MM.1S (cell line): Measurements from ENCODE around the gene MMP13.

Experiments
- DNase-seq: peaks from one replicate; pipeline ENCODE4 v3.0.0-alpha.2; 2015
- H2AFZ ChIP-seq: fragments of 300-600 bp; sonication (generic); 2 replicates; pipeline ENCODE4 v1.6.0; 2016; ENCODE audit warnings: antibody characterized with exemption, low read length
- H3F3A ChIP-seq: fragments of 300-600 bp; sonication (generic); 2 replicates; pipeline ENCODE4 v1.6.1; 2016; ENCODE audit warnings: mild to moderate bottlenecking, antibody characterized with exemption, low read length, moderate library complexity, mixed read lengths; ENCODE audit not compliant: insufficient read depth
- H3K27ac ChIP-seq: fragments of 300-600 bp; sonication (generic); 2 replicates; pipeline ENCODE4 v1.5.1; 2016; ENCODE audit warnings: mild to moderate bottlenecking, low read length
- H3K27me3 ChIP-seq: fragments of 300-600 bp; sonication (generic); replicated peaks from 2 replicates; pipeline ENCODE4 v1.6.0; 2016; ENCODE audit warnings: low read length; ENCODE audit not compliant: insufficient read depth
- H3K36me3 ChIP-seq: fragments of 300-600 bp; sonication (generic); replicated peaks from 2 replicates; pipeline ENCODE4 v1.6.1; 2016; ENCODE audit warnings: mild to moderate bottlenecking, low read length, mixed read lengths; ENCODE audit not compliant: insufficient read depth
- H3K4me1 ChIP-seq: fragments of 300-600 bp; sonication (generic); 2 replicates; pipeline ENCODE4 v1.6.1; 2016; ENCODE audit warnings: low read length, mixed read lengths
- H3K4me2 ChIP-seq: fragments of 300-600 bp; sonication (generic); 2 replicates; pipeline ENCODE4 v1.6.0; 2016; ENCODE audit warnings: low read depth, low read length
- H3K4me3 ChIP-seq: fragments of 300-600 bp; sonication (generic); 2 replicates; pipeline ENCODE4 v1.5.1; 2016; ENCODE audit warnings: low read length, mixed read lengths
- H3K79me2 ChIP-seq: fragments of 300-600 bp; sonication (generic); 2 replicates; pipeline ENCODE4 v1.6.1; 2016; ENCODE audit warnings: mixed run types, low read length, mixed read lengths
- H3K9ac ChIP-seq: fragments of 300-600 bp; sonication (generic); 2 replicates; pipeline ENCODE4 v1.6.1; 2016; ENCODE audit warnings: low read length, mixed read lengths
- H3K9me2 ChIP-seq: fragments of 300-600 bp; sonication (generic); replicated peaks from 2 replicates; pipeline ENCODE4 v1.6.1; 2016; ENCODE audit warnings: mild to moderate bottlenecking, low read length, mixed read lengths; ENCODE audit not compliant: insufficient read depth
- H3K9me3 ChIP-seq: fragments of 300-600 bp; sonication (generic); replicated peaks from 2 replicates; pipeline ENCODE4 v1.6.1; 2016; ENCODE audit warnings: mild to moderate bottlenecking, low read length, mixed read lengths; ENCODE audit not compliant: insufficient read depth
- H4K20me1 ChIP-seq: fragments of 300-600 bp; sonication (generic); 2 replicates; pipeline ENCODE4 v1.6.1; 2016; ENCODE audit warnings: mild to moderate bottlenecking, low read length, moderate library complexity, mixed read lengths; ENCODE audit not compliant: insufficient read depth
- CTCF ChIP-seq: fragments of 300-600 bp; sonication (generic); IDR thresholded peaks from 2 replicates; pipeline ENCODE4 v1.5.1; 2016; ENCODE audit warnings: antibody characterized with exemption, low read length, mixed read lengths
- EZH2 ChIP-seq: fragments of 300-600 bp; sonication (generic); optimal IDR thresholded peaks from 2 replicates; pipeline ENCODE3; 2017; ENCODE audit warnings: low read depth, mild to moderate bottlenecking, antibody characterized with exemption, low read length, mixed read lengths
- EZH2phosphoT487 ChIP-seq: fragments of 300-600 bp; sonication (generic); IDR thresholded peaks from 2 replicates; pipeline ENCODE4 v1.6.1; 2018; ENCODE audit warnings: antibody characterized with exemption, low read length

MMP13 gene

GRCh38 chr11:102957953-102958352 lies 2.4 kb upstream of the MMP13 start:
- no peak overlapping the region for H3K27ac ChIP-seq
- DNase-seq, result no peak
- TF ChIP-seq CTCF, result no peak
- TF ChIP-seq EZH2phosphoT487, result no peak
- TF ChIP-seq EZH2, result no peak

GRCh38 chr11:102950622-102951081 lies 4.9 kb downstream of the MMP13 start:
- Histone ChIP-seq H3K27ac (no peak overlapping the region), H2AFZ (no peak overlapping the region), H3K79me2 (no peaks in the 10 kb centered on the region), H3F3A (no peaks in the 10 kb centered on the region), H3K36me3 (no peaks in the 10 kb centered on the region), H3K4me1 (no peaks in the 10 kb centered on the region), H3K9ac (no peak overlapping the region), H3K4me3 (no peak overlapping the region), H4K20me1 (no peaks in the 10 kb centered on the region), H3K27me3 (no peaks in the 10 kb centered on the region), H3K9me3 (no peaks in the 10 kb centered on the region), H3K9me2 (no peaks in the 10 kb centered on the region), H3K4me2 (no peak overlapping the region)
- no peak for DNase-seq
- no peak for TF ChIP-seq EZH2
- no peak for TF ChIP-seq CTCF
- TF ChIP-seq EZH2phosphoT487, result no peak

More at GRCh38 chr11:102957953-102958352, 2.4 kb upstream of the MMP13 start:
- H3K4me1 ChIP-seq, result no peaks in the 10 kb centered on the region
- no peaks in the 10 kb centered on the region for H3K79me2 ChIP-seq
- H4K20me1 ChIP-seq, result no peaks in the 10 kb centered on the region
- H2AFZ ChIP-seq, result no peak overlapping the region
- H3K4me2 ChIP-seq, result no peak overlapping the region
- no peak overlapping the region for H3K9ac ChIP-seq
- no peaks in the 10 kb centered on the region for H3K27me3 ChIP-seq
- H3K9me3 ChIP-seq, result no peaks in the 10 kb centered on the region
- no peak overlapping the region for H3K4me3 ChIP-seq
- no peaks in the 10 kb centered on the region for H3K36me3 ChIP-seq
- no peaks in the 10 kb centered on the region for H3F3A ChIP-seq
- no peaks in the 10 kb centered on the region for H3K9me2 ChIP-seq

GRCh38 chr11:102946237-102946636 lies 9.3 kb downstream of the MMP13 start:
- DNase-seq, result no peak
- H4K20me1 ChIP-seq, result no peaks in the 10 kb centered on the region
- H2AFZ ChIP-seq, result no peak overlapping the region
- no peaks in the 10 kb centered on the region for H3K36me3 ChIP-seq
- no peaks in the 10 kb centered on the region for H3K27me3 ChIP-seq
- H3K4me2 ChIP-seq, result no peak overlapping the region
- no peaks in the 10 kb centered on the region for H3K9me3 ChIP-seq
- no peaks in the 10 kb centered on the region for H3F3A ChIP-seq
- H3K4me1 ChIP-seq, result no peaks in the 10 kb centered on the region
- no peak for TF ChIP-seq CTCF
- no peak for TF ChIP-seq EZH2
- TF ChIP-seq EZH2phosphoT487, result no peak
- H3K4me3 ChIP-seq, result no peak overlapping the region
- H3K79me2 ChIP-seq, result no peaks in the 10 kb centered on the region
- H3K27ac ChIP-seq, result no peak overlapping the region
- H3K9ac ChIP-seq, result no peak overlapping the region
- no peaks in the 10 kb centered on the region for H3K9me2 ChIP-seq
